Superior temporal gyrus (tissue), 1 donor: ENCODE data around the gene SLC4A5.
A peak's percentile ranks its signal among the peaks of the same experiment; 100 is the strongest.
"Not testable (repeated sequence)": the region's sequence is repeated elsewhere in the genome, so short reads cannot be mapped to it uniquely, and the experiment has no call there.

ENCODE experiments used
- DNase-seq: peaks from one replicate; pipeline ENCODE4 v3.0.0-alpha.2; 2016; ENCODE audit errors: extremely low spot score

SLC4A5 gene

DNA sequence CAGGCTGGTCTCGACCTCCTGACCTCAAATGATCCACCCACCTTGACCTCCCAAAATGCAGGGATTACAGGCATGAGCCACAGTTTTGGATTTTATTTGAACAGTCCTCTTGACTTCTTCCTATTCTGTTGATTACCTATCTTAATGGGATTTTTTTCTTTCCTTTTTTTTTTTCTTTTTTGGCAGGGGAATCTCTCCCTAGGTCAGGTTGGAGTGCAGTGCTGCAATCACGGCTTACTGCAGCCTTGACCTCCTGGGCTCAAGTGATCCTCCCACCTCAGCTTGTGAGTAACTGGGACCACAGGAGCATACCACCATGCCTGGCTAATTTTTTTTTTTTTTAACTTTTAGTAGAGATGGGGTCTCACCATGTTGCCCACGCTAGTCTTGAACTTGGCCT is 142.0 kb downstream of the SLC4A5 start:
- DNase-seq = no peak

DNA sequence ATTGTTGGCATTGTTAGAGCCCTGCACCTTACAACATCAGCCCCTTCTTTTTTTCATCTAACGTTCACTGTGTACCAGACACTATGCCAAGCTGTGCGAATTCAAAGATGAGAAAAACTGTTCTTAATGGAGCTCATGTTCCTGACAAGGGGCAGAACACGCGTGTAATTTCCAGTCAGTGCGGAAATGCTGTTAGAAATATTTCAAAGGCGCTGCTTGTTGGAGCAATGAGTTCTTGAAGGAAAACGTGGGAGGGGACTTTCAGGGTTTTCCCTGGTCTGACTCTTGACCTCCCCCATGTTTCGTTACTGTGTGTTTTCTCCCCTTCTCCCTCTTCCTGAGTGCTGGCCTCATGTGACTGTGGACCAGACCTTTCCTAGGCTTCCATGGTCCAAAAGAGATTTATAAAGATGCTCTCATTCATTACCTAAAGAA is 143.3 kb downstream of the SLC4A5 start:
- peak; percentile 15 for DNase-seq

DNA sequence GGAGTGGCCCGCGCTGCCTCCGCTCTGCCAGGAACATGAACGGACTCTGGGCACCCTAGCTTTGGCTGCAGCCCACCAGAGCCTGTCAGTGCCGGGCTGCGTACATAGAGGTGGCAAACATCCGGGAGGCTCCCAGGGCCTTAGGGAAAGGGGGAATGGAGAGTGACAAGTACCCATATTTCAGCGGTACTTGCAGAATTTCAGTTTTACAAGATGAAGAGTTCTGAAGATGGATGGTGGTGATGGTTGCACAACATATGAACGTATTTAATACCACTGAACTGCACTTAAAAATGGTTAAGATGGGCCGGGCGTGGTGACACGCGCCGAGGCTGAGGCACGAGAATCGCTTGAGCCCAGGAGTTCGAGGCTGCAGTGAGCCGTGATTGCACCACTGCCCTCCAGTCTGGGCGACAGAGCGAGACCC is 143.9 kb downstream of the SLC4A5 start:
- DNase-seq = peak; percentile 71

DNA sequence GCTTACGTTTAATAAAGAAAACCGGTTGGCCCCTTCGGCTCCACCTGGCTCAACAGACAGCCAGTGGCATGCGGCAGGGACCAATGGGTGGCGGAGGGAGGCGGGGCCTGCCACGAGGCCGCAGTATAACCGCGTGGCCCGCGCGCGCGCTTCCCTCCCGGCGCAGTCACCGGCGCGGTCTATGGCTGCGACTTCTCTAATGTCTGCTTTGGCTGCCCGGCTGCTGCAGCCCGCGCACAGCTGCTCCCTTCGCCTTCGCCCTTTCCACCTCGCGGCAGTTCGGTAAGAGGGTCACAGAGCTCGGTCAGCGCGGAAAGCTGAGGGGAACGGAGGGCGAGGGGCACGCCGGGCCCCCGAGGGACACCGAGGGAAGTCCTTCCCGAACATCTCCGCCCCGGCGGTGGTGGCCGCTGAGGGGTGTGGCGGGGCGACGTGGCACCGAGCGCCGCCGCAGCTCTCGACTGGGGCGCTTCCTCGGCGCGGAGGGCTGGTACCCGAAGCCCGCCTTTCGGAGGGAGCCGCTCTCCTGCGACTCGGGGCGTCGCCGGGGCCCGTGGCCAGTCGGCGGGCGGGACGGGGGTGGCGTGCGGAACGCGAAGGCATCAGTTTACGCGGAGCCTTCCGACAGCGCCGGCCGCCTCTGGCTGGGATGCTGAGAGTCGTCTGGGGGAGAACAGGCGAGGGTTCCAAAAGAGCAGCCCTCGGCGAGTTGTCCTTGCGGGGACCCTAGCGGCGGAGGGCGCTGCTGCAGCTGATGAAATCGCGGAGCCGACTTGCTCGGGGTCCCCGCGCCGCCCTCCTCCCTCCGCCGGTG is 144.5 kb downstream of the SLC4A5 start, which contains the start of gene MTHFD2:
Gene MTHFD2, plus strand, starts transcription at position 155 of the 814 bp plus-strand sequence. Its CDS starts 27 bp downstream, at position 182.
- peak; percentile 76 for DNase-seq

DNA sequence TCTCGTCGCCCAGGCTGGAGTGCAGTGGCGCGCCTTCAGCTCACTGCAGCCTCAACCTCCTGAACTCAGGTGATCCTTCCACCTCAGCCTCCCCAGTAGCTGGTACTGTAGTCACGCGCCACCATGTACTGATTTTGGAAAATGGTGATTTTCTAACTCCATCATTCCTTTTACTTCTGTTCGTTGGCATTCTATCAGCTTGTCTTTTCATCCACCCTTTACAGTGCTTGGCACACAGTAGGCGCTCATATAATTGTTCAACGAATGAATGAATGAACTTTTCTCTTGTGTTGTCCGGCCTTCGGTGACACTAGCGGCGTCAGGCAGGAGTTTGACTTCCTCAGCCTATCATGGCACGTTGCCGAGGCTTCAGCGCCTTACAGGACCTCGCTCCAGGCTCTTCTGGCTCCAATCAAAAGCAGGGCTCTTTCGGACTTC is 145.2 kb downstream of the SLC4A5 start:
- no peak for DNase-seq

GRCh38 chr2:74197049-74197448 is 146.2 kb downstream of the SLC4A5 start:
- no peak for DNase-seq

DNA sequence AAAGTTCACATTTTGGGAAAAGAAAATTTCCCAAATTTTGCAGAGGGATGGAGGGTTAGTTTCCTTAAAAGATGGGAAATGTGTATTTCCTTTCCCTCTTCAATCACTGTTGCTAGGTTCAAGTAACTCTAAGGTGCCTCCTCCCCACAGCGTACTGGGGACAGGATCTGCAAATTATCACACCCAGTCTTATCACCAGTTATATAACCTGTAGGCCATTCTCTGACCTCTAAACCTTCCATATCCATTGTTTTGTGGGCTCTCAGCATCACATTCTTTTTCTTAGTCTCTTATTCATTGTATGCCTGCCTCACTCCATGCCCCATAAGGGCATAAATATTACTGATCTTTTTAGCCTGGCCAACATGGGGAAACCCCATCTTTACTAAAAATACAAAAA is 148.4 kb downstream of the SLC4A5 start:
- no peak for DNase-seq

DNA sequence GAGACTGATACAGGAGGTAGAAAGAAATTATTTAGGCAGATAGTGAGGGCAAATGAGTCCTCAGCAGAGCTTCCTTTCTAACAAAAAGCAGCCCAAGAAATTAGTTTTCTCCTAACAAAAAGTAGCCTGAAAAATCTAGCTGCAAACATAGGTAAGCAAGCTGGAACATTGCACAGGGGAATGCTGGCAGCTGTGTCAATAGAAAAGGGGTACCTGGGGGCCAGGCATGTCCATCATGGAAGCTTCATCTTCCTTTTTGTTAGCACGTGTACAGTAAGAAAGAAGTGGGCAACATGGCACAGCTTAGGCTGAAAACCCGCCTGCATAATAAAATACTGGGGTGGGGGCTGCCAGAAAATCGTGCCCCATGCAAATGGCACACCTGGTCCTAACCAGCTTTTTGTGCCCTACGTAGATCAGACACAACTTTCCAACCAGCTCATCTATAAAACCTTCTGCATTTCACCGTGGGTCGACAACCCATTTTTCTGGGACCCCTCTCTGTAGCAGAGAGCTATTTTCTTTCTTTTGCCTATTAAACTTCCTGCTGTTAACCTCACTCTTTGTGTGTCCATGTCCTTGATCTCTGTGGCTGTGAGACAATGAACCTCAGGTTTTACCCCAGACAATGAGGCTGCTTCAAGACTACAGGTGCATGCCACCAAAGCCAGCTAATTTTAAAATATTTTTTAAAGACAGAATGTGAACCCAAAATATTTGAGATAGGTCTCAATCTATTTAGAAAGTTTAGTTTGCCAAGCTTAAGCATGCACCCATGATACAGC is 151.4 kb downstream of the SLC4A5 start:
- no peak for DNase-seq

DNA sequence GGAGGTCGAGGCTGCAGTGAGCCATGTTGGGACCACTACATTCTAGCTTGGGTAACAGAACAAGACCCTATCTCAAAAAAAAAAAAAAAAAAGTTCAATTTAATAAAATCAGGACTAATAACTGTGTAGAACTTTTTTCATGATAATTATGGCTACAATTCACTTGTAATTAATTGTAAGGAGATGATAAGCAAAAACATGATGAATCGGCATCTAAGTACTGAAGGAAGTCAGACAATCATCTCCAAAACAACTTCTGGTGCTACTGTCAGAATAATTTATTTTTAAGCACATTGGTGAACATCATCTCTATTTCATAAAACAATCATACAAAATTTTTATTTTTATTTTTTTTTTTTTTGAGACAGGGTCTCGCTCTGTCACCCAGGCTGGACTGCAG is 154.5 kb downstream of the SLC4A5 start:
- DNase-seq = no peak

GRCh38 chr2:74188018-74188601 is 155.1 kb downstream of the SLC4A5 start:
- DNase-seq = no peak

- not testable (repeated sequence) for DNase-seq
These were observed 156.5 kb downstream of the SLC4A5 start for GRCh38 chr2:74186706-74187105.

DNA sequence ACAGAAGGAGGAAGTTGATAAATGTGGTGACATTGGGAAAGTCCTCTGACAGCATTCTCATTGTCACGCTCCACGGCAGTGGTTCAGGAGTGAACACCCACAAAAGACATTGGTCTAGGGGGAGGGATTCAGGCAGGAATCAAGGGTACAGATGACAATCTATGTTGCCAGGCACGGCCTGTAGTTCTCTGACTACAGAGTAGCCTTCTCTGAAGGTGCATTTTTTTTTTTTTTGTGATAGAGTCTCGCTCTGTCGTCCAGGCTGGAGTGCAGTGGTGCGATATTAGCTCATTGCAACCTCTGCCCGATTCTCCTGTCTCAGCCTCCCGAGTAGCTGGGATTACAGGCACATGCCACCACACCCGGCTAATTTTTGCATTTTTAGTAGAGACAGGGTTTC is 157.2 kb downstream of the SLC4A5 start:
- DNase-seq = peak; percentile 25

DNA sequence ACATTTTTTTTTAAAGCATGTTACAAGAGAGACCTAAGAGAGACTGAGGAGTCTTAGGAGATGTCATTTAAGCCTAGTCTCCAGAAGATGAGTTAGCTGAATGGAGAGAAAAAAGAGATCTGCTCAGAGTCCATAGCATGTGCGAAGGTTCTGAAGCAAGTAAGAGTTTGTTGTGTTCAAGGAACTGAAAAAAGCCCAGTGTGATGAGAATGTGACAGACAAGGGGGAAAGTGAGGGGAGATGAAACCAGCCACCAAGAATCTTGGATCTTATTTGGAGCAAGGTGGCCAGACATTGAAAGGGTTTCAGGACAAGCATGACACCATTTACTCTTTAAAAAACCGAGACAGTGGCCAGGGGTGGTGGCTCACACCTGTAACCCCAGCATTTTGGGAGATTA is 159.3 kb downstream of the SLC4A5 start:
- no peak for DNase-seq

DNA sequence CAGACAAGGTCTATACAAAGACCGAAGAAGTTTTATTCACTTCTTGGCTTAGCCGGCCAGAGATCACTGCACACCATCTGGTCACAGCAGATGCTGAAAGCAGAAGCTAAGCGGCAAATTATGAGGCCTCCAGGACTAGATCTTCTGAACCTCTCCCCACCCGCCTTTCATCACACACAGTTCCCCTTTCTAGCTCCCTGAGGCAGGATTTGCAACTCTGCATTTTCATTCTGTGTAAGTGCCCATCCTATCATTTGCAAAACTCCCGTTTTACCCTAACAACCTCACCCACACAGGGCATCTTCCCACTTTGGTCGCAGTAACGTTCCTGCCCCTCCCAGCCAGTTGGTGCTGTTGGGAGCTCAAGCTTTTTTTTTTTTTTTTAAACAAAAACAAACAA is 161.5 kb downstream of the SLC4A5 start:
- DNase-seq = peak; percentile 29

DNA sequence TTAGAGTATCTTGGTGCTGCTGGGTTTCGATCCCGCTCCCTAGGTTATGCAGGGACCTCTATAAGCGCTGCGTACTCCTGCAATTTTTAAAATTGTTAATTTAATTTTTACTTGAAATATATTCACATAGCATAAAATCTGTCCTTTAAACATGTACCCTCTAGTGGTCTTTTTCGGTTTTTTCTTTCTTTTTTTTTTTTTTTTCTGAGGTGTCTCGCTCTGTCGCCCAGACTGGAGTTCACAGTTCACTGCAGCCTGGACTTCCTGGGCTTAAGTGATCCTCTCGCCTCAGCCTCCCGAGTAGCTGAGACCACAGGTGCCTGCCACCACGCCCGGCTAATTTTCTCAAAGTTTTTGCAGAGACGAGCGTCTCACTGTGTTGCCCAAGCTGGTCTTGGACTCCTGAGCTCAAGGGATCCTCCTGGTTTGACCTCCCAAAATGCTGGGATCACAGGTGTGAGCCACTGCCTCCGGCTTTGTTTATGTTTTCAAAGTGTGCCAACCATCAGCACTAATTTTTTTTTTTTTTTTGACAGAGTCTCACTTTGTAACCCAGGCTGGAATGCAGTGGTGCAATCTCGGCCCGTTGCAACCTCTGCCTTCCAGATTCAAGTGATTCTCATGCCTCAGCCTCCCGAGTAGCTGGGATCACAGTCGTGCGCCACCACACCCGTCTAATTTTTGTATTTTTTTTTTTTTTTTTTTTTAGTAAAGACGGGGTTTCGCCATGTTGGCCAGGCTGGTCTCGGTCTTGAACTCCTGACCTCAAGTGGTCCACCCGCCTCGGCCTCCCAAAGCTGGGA is 164.0 kb downstream of the SLC4A5 start:
- DNase-seq = no peak

- peak; percentile 99 for DNase-seq
These were observed 164.8 kb downstream of the SLC4A5 start, which contains the start of gene MOB1A for GRCh38 chr2:74178211-74179062. MOB1A (minus strand) TSS chr2:74178879; CDS start chr2:74178674, 205 bp downstream.

- DNase-seq = no peak
These were observed 165.5 kb downstream of the SLC4A5 start for GRCh38 chr2:74177696-74178095.

- DNase-seq = no peak
These were observed 168.3 kb downstream of the SLC4A5 start for GRCh38 chr2:74174909-74175308.

DNA sequence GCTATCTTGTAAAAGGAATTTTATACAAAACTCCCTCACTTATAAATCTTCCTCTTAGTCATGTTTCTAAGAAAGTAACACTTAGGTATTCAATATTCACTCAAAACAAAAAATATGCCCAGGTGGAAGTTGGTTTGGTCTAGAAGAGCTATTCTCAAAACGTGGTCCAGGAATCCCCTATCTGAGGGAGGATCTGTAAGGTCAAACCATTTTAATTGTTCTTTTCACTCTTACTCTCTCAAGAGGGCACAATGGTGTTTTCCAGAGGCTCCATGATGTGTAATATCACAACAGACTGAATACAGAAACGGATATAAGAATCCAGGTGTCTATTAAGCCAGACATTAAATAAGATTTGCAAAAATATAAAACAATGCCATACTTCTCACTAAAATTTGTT is 174.5 kb downstream of the SLC4A5 start:
- DNase-seq = no peak
